ENCODE data around the gene ZNF784. TPM values are rescaled to one million over a fixed set of nuclear protein-coding genes. Genes with fewer than 3 reads are reported as not detected.
"Not testable (repeated sequence)": the region's sequence is repeated elsewhere in the genome, so short reads cannot be mapped to it uniquely, and the experiment has no call there.

ZNF784 gene
- total and polyA plus RNA-seq, 7 experiments from 2014 or later: 0.65 to 17.1 (median 8.3) TPM

- Mint-ChIP-seq H3K9me3 (no peaks in the 10 kb centered on the region), H3K36me3 (peaks cover 0 to 6% (median 0%) of the 10 kb centered on the region in 5 donors), H3K27ac (peak overlapping the region; percentile 16 to 88 (median 86)), H3K27me3 (peaks cover 0 to 32% (median 0%) of the 10 kb centered on the region in 5 donors), H3K4me1 (peaks cover 8 to 41% (median 27%) of the 10 kb centered on the region in 7 donors), H3K4me3 (peak overlapping the region; percentile 83 to 95 (median 88))
- H3K27ac ChIP-seq (ENCODE audit: low read depth, low read length): peak overlapping the region; percentile 32
- intact Hi-C loops (cut with micrococcal nuclease): loop anchor here (1.0 to 10.0 kb wide), 5 partner anchors 12 to 202 kb away; partner anchors contain the start of genes FIZ1 (in 2 of the 2), ZNF784 (in 2 of the 2), ZNF865 (in 2 of the 2) and RPL28 (in 1 of the 2)
- peaks cover 0 to 2% (median 0%) of the 10 kb centered on the region in 3 experiments for H3K36me3 ChIP-seq (ENCODE audit: control insufficient read depth in 2 of 3, insufficient read depth in 3 of 3, low read length in 3 of 3)
- peak overlapping the region; percentile 63 for H3K4me3 ChIP-seq (ENCODE audit: low read length)
- ATAC-seq (peak; percentile 99), DNase-seq (peak; percentile 83 to 92 (median 89))
- H3K9me3 ChIP-seq (ENCODE audit: control insufficient read depth in 2 of 3, low read length in 3 of 3): no peaks in the 10 kb centered on the region
- no peaks in the 10 kb centered on the region for H3K27me3 ChIP-seq (ENCODE audit: control insufficient read depth in 2 of 2, insufficient read depth in 2 of 2, low read length in 2 of 2)
- ChIA-PET CTCF (interaction anchor here (1.0 to 1.5 kb wide), 3 partner anchors 12 to 40 kb away, joined by 3 to 8 read pairs (median 4); partner anchors contain the start of gene FIZ1), POLR2A (interaction anchor here (0.6 to 5.1 kb wide), 5 partner anchors 11 to 48 kb away, joined by 3 to 44 read pairs (median 3); partner anchors contain the start of genes FIZ1, ZNF524, ZNF784 and ZNF865)
- peaks cover 10 to 22% of the 10 kb centered on the region in 2 donors for H3K4me1 ChIP-seq (ENCODE audit: control insufficient read depth in 2 of 2, insufficient read depth in 2 of 2, low read length in 2 of 2)
Measured at GRCh38 chr19:55586976-55587668, 37.2 kb downstream of the ZNF784 start.

- peak in 6 of 9 donors; percentile 26 to 57 (median 35) for DNase-seq
- peak overlapping the region; percentile 59 for H3K27ac ChIP-seq (ENCODE audit: low read depth, low read length)
- intact Hi-C loops (cut with micrococcal nuclease): loop anchor here (5.0 to 10.0 kb wide), 2 partner anchors 68 to 201 kb away; partner anchors contain the start of genes RPL28 (in 1 of the 2) and TMEM238 (in 1 of the 2)
- ChIA-PET CTCF (interaction anchor here (0.7 to 1.5 kb wide), 3 partner anchors 14 to 68 kb away, joined by 4 to 8 read pairs (median 4); partner anchors contain the start of gene FIZ1), POLR2A (interaction anchor here (0.6 to 5.1 kb wide), 3 partner anchors 13 to 69 kb away, joined by 3 to 44 read pairs (median 3); partner anchors contain the start of genes FIZ1 and ZNF524)
- ATAC-seq: peak; percentile 36
- Mint-ChIP-seq H3K36me3 (no peaks in the 10 kb centered on the region), H3K27ac (peak overlapping the region in 8 of 9 donors; percentile 33 to 94 (median 68)), H3K4me3 (peak overlapping the region; percentile 45 to 95 (median 86)), H3K27me3 (peaks cover 0 to 32% (median 0%) of the 10 kb centered on the region in 5 donors), H3K4me1 (peaks cover 18 to 52% (median 38%) of the 10 kb centered on the region in 7 donors), H3K9me3 (no peaks in the 10 kb centered on the region)
- no peaks in the 10 kb centered on the region for H3K9me3 ChIP-seq (ENCODE audit: control insufficient read depth in 2 of 3, low read length in 3 of 3)
- no peaks in the 10 kb centered on the region for H3K36me3 ChIP-seq (ENCODE audit: control insufficient read depth in 2 of 3, insufficient read depth in 3 of 3, low read length in 3 of 3)
- H3K27me3 ChIP-seq (ENCODE audit: control insufficient read depth in 2 of 2, insufficient read depth in 2 of 2, low read length in 2 of 2): no peaks in the 10 kb centered on the region
- peak overlapping the region; percentile 50 for H3K4me3 ChIP-seq (ENCODE audit: low read length)
- peaks cover 20 to 29% of the 10 kb centered on the region in 2 donors for H3K4me1 ChIP-seq (ENCODE audit: control insufficient read depth in 2 of 2, insufficient read depth in 2 of 2, low read length in 2 of 2)
Measured at GRCh38 chr19:55585658-55586339, 38.6 kb downstream of the ZNF784 start.

DNA sequence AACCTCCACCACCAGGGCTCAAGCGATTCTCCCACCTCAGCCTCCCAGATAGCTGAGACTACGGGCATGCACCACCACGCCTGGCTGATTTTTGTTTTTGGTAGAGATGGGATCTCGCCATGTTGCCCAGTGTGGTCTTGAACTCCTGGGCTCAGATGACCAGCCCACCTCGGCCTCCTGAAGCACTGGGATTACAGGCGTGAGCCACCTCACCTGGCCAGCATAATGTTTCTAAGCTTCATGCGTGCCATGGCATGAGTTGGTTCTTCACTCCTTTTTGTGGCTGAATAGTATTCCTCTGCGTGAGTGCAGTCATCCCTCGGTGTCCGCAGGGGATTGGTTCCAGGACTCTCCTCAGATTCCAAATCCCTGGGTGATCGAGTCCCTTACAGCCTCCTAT is 39.5 kb downstream of the ZNF784 start:
- H3K4me1 ChIP-seq (ENCODE audit: control insufficient read depth in 2 of 2, insufficient read depth in 2 of 2, low read length in 2 of 2): peaks cover 23 to 29% of the 10 kb centered on the region in 2 donors
- H3K27ac Mint-ChIP-seq: peak overlapping the region in 6 of 9 donors; percentile 43 to 71 (median 54)
- H3K27me3 ChIP-seq (ENCODE audit: control insufficient read depth in 2 of 2, insufficient read depth in 2 of 2, low read length in 2 of 2): no peaks in the 10 kb centered on the region
- no peak overlapping the region for H3K27ac ChIP-seq (ENCODE audit: low read depth, low read length)
- no peaks in the 10 kb centered on the region for H3K9me3 ChIP-seq (ENCODE audit: control insufficient read depth in 2 of 3, low read length in 3 of 3)
- no peak for ATAC-seq
- peaks cover 21 to 55% (median 40%) of the 10 kb centered on the region in 7 donors for H3K4me1 Mint-ChIP-seq
- no peaks in the 10 kb centered on the region for H3K9me3 Mint-ChIP-seq
- no peaks in the 10 kb centered on the region for H3K36me3 ChIP-seq (ENCODE audit: control insufficient read depth in 2 of 3, insufficient read depth in 3 of 3, low read length in 3 of 3)
- POLR2A ChIA-PET: interaction anchor here (0.8 to 5.1 kb wide), 2 partner anchors 14 to 50 kb away, joined by 3 to 44 read pairs; partner anchors contain the start of genes FIZ1 and ZNF524
- H3K4me3 ChIP-seq (ENCODE audit: low read length): no peak overlapping the region
- CTCF ChIA-PET: no interaction called here
- intact Hi-C loops (cut with micrococcal nuclease): loop anchor here (5.0 to 10.0 kb wide), 2 partner anchors 68 to 200 kb away; partner anchors contain the start of genes RPL28 (in 1 of the 2) and TMEM238 (in 1 of the 2)
- DNase-seq: no peak
- peaks cover 0 to under 1% (median 0%) of the 10 kb centered on the region in 5 donors for H3K36me3 Mint-ChIP-seq
- peaks cover 0 to 32% (median 0%) of the 10 kb centered on the region in 5 donors for H3K27me3 Mint-ChIP-seq
- peak overlapping the region in 6 of 10 donors; percentile 16 to 95 (median 86) for H3K4me3 Mint-ChIP-seq

DNA sequence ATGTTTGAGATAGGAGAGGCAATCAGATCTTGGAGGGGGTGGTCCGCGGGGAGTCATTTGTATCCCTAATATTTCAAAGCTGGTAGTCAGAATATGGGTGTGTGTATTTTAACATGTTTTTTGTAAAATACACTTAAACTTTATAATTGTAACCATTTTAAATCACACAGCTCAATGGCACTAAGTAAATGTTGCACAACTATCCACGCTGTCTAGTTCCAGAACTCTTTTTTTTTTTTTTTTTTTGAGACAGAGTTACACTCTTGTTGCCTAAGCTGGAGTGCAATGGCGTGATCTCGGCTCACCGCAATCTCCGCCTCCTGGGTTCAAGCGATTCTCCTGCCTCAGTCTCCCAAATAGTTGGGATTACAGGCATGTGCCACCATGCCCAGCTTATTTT is 40.5 kb downstream of the ZNF784 start:
- peaks cover 0 to 32% (median 0%) of the 10 kb centered on the region in 5 donors for H3K27me3 Mint-ChIP-seq
- ATAC-seq; H3K27me3 ChIP-seq (ENCODE audit: control insufficient read depth in 2 of 2, insufficient read depth in 2 of 2, low read length in 2 of 2); H3K4me3 Mint-ChIP-seq; H3K27ac ChIP-seq (ENCODE audit: low read depth, low read length); H3K4me3 ChIP-seq (ENCODE audit: low read length); H3K36me3 Mint-ChIP-seq; H3K9me3 ChIP-seq (ENCODE audit: control insufficient read depth in 2 of 3, low read length in 3 of 3); H3K27ac Mint-ChIP-seq; H3K9me3 Mint-ChIP-seq; H3K36me3 ChIP-seq (ENCODE audit: control insufficient read depth in 2 of 3, insufficient read depth in 3 of 3, low read length in 3 of 3); DNase-seq: not testable (repeated sequence)
- intact Hi-C loops (cut with micrococcal nuclease): loop anchor here in 1 of 2 donors (10.0 kb wide), 1 partner anchor 199 kb away; the partner anchor contains the start of genes RPL28 and TMEM238
- H3K4me1 ChIP-seq (ENCODE audit: control insufficient read depth in 2 of 2, insufficient read depth in 2 of 2, low read length in 2 of 2): peaks cover 26 to 29% of the 10 kb centered on the region in 2 donors
- CTCF ChIA-PET: interaction anchor here (0.9 to 1.3 kb wide), 2 partner anchors 49 to 50 kb away, joined by 3 read pairs; no protein-coding TSS in a partner anchor
- H3K4me1 Mint-ChIP-seq: peaks cover 27 to 58% (median 45%) of the 10 kb centered on the region in 7 donors
- POLR2A ChIA-PET: interaction anchor here (0.8 to 5.1 kb wide), 3 partner anchors 15 to 43 kb away, joined by 4 to 44 read pairs (median 5); partner anchors contain the start of genes FIZ1 and ZNF524

GRCh38 chr19:55582284-55582683 is 42.1 kb downstream of the ZNF784 start:
- CTCF ChIA-PET; H3K4me3 ChIP-seq (ENCODE audit: low read length); ATAC-seq; H3K9me3 ChIP-seq (ENCODE audit: control insufficient read depth in 2 of 3, low read length in 3 of 3); H3K27me3 ChIP-seq (ENCODE audit: control insufficient read depth in 2 of 2, insufficient read depth in 2 of 2, low read length in 2 of 2); H3K36me3 ChIP-seq (ENCODE audit: control insufficient read depth in 2 of 3, insufficient read depth in 3 of 3, low read length in 3 of 3); H3K36me3 Mint-ChIP-seq; H3K9me3 Mint-ChIP-seq; H3K27ac ChIP-seq (ENCODE audit: low read depth, low read length); DNase-seq: not testable (repeated sequence)
- Mint-ChIP-seq H3K4me3 (peak overlapping the region in 6 of 10 donors; percentile 4 to 87 (median 46)), H3K27me3 (peaks cover 0 to 30% (median 0%) of the 10 kb centered on the region in 5 donors), H3K27ac (peak overlapping the region in 3 of 9 donors; percentile 72 to 77 (median 73)), H3K4me1 (peaks cover 27 to 47% (median 42%) of the 10 kb centered on the region in 7 donors)
- intact Hi-C loops (cut with micrococcal nuclease): loop anchor here in 1 of 2 donors (10.0 kb wide), 1 partner anchor 197 kb away; the partner anchor contains the start of genes RPL28 and TMEM238
- POLR2A ChIA-PET: interaction anchor here (1.1 to 2.7 kb wide), 6 partner anchors 17 to 51 kb away, joined by 3 to 20 read pairs (median 7); partner anchors contain the start of genes FIZ1, ZNF524 and ZNF865
- H3K4me1 ChIP-seq (ENCODE audit: control insufficient read depth in 2 of 2, insufficient read depth in 2 of 2, low read length in 2 of 2): peaks cover 20 to 23% of the 10 kb centered on the region in 2 donors

All from naive thymus-derived CD4-positive, alpha-beta T cell (primary cell).